Naive thymus-derived CD8-positive, alpha-beta T cell (primary cell): ENCODE data around the gene IL12RB2. TPM values are rescaled to one million over a fixed set of nuclear protein-coding genes. Genes with fewer than 3 reads are reported as not detected.
A peak's percentile ranks its signal among the peaks of the same experiment; 100 is the strongest.
"Not testable (repeated sequence)": the region's sequence is repeated elsewhere in the genome, so short reads cannot be mapped to it uniquely, and the experiment has no call there.

Experiments used
- ATAC-seq, 2 donors: fragments of 150-1000 bp; cut with Tn5 transposase in 1 of 2; sonication (Bioruptor Pico), chemical (Tn5 transposase) in 1 of 2; 1 replicate in 1 of 2; 2 replicates in 1 of 2; pipeline ENCODE4 v1.10.0; 2021; ENCODE audit warnings: mild to moderate bottlenecking in 2 of 2, moderate library complexity in 2 of 2
- POLR2A ChIA-PET: fragments of 350-600 bp; sonication (Branson Sonifier 250); formaldehyde crosslinking; loops from one replicate; lab custom pipeline; 2021; ENCODE audit warnings: antibody characterized with exemption; lab: Charles Lee
- DNase-seq, 10 donors: peaks; one replicate each; pipeline versions ENCODE4 v3.0.0 to v3.0.0-alpha.2; 2020 to 2022
- H3K27ac Mint-ChIP-seq, 10 donors: one replicate each; pipeline ENCODE4 v1.8.0; 2020 to 2022; ENCODE audit warnings: mild to moderate bottlenecking in 10 of 10, mixed read lengths in 10 of 10, moderate library complexity in 4 of 10, inconsistent platforms in 1 of 10
- H3K27me3 Mint-ChIP-seq, 5 donors: one replicate each; pipeline ENCODE4 v1.8.0; 2021 to 2022; ENCODE audit warnings: mixed read lengths in 5 of 5
- H3K36me3 Mint-ChIP-seq, 3 donors: one replicate each; pipeline ENCODE4 v1.8.0; 2020 to 2022; ENCODE audit warnings: mixed read lengths in 3 of 3, mild to moderate bottlenecking in 2 of 3, inconsistent platforms in 1 of 3
- H3K4me1 Mint-ChIP-seq, 4 donors: one replicate each; pipeline ENCODE4 v1.8.0; 2021 to 2022; ENCODE audit warnings: mixed read lengths in 4 of 4
- H3K4me3 Mint-ChIP-seq, 10 donors: one replicate each; pipeline ENCODE4 v1.8.0; 2020 to 2022; ENCODE audit warnings: mild to moderate bottlenecking in 10 of 10, mixed read lengths in 10 of 10, moderate library complexity in 6 of 10, inconsistent platforms in 1 of 10
- H3K9me3 Mint-ChIP-seq, 9 donors: one replicate each; pipeline ENCODE4 v1.8.0; 2020 to 2022; ENCODE audit warnings: mixed read lengths in 9 of 9, mild to moderate bottlenecking in 3 of 9, inconsistent platforms in 1 of 9, moderate library complexity in 1 of 9
- polyA plus RNA-seq, 3 donors: library from polyadenylated mRNA; unstranded; fragments of 300-500 nt; fragmentation: Illumina TruSeq; gene quantifications; one replicate each; pipeline ENCODE4 v1.2.3, GENCODE V29; 2021
- total RNA-seq, 8 experiments: library from RNA in 2 of 8; stranded (reverse) in 2 of 8; gene quantifications; one replicate each; pipeline ENCODE4 v1.2.3 and lab custom pipeline; 2021 to 2026

Gene IL12RB2
- total and polyA plus RNA-seq, 5 experiments from 2014 or later, result 0.11 to 0.52 (median 0.11) TPM; not detected in 2

DNA sequence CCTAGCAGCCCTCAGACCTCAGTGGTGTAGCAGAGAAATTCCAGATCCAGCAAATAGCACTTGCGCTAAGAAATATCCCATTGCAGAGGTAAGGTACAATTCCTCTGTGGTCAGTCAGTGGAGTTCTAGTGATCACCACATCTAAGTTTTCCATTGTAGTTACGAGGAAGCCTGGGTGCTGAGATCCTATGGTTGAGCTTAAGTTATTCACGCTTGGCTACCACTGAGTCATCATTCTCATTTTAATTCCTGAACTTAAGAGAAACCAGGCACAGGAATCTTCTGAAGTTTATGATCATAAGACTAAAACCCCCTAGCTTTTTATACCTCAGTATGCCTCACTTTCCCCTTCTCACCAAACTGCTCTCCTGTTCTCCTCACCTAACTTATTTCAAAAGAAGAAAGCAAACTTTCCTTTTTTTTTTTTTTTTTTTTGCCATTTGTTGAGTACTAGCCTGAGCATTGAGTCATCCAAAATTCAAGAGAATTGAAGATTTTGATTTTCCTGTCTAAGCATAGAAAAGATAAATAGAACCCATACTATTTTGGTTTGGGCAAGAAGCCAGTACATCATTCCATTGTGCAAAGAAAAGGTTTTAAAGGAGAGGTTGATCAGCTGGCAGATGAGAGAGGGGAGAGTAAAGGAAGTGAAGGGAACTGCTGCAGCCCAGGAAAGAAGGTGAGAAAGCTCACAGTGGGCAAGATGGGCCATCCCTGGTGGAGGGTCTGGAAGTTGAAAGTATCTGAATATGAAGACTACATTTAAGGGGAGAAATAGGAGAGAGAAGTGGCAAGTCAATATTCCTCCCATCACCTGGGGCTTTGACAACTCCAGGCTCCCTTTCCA lies 82.6 kb downstream of the IL12RB2 start:
- Mint-ChIP-seq H3K27ac (no peak overlapping the region), H3K4me1 (peaks cover 0 to 6% (median 1%) of the 10 kb centered on the region in 4 donors), H3K36me3 (peaks cover 4 to 25% (median 13%) of the 10 kb centered on the region in 3 donors), H3K9me3 (peaks cover 0 to 8% (median 6%) of the 10 kb centered on the region in 9 donors), H3K4me3 (no peak overlapping the region), H3K27me3 (no peaks in the 10 kb centered on the region)
- ATAC-seq (no peak), DNase-seq (no peak)
- POLR2A ChIA-PET, result no interaction called here

DNA sequence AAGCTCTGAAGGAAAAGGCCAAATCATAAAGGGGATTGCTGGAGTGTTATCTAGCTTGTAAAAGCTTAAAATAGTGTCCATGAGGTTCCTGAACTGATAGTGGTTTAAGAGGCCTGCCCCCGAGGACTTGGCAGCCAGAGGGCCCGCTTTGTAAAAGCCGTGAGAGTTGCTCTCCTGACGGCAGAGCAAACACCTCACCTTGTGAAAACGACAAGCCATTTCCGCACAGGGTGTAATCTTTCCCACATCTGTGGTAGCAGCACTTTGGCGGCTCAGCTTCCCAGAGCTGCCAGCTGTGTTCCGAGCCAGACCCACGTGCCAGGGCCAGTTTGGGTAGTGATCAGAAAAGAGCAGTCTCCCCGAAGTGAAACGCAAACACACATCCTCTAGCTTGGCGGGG lies 85.6 kb downstream of the IL12RB2 start:
- Mint-ChIP-seq H3K4me3 (peak overlapping the region in 1 of 10 donors; percentile 4), H3K36me3 (peaks cover 0 to 31% (median 8%) of the 10 kb centered on the region in 3 donors), H3K27me3 (no peaks in the 10 kb centered on the region), H3K9me3 (no peaks in the 10 kb centered on the region), H3K4me1 (peaks cover 0 to 6% (median 3%) of the 10 kb centered on the region in 4 donors), H3K27ac (peak overlapping the region in 2 of 10 donors; percentile 51 to 63)
- POLR2A ChIA-PET, result no interaction called here
- DNase-seq (no peak), ATAC-seq (no peak)

DNA sequence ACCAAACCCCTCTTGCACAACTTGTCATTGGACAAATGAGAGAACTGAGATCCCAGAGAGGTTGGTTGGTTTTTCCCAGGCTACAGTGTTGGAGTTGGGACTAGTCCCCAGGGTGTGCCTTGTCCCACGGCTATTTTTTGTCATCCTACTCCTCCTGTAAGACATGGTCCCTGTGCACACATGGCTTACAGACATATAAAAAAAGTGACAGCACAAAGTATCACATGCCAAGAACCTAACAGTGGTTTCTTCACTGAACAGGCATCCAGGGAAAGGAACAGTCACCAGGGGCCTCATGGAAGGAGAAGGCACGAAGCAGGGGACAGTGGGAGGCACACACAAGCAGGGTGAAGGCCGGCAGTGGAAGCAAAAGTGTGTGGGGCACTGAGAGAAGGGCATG lies 86.1 kb downstream of the IL12RB2 start:
- H3K27me3 Mint-ChIP-seq, result no peaks in the 10 kb centered on the region
- no peaks in the 10 kb centered on the region for H3K9me3 Mint-ChIP-seq
- POLR2A ChIA-PET, result no interaction called here
- peaks cover 0 to 6% (median 3%) of the 10 kb centered on the region in 4 donors for H3K4me1 Mint-ChIP-seq
- H3K36me3 Mint-ChIP-seq, result peaks cover 0 to 31% (median 8%) of the 10 kb centered on the region in 3 donors
- DNase-seq, result no peak
- H3K27ac Mint-ChIP-seq, result peak overlapping the region in 2 of 10 donors; percentile 29 to 42
- H3K4me3 Mint-ChIP-seq, result no peak overlapping the region
- ATAC-seq, result no peak

DNA sequence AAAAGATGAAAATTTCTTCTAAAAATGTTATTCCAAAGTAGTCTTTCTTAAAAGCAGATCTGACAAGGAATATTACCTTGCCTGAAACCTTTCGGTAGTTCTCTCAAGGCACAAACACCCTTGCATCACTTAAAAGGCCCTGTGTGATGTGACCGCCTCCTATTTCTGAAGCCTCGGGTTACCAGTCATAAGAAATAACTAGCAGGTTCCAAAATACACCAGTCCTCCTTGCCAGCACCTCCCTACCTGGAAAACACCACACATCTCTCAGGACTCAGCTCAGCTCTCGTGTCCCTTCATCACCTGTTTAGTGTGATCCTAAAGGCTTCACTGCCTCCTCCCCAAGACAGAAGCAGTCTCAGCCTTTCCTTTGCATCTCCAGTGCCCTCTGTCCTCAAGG lies 86.9 kb downstream of the IL12RB2 start:
- ATAC-seq (no peak), DNase-seq (no peak)
- Mint-ChIP-seq H3K9me3 (no peaks in the 10 kb centered on the region), H3K36me3 (peaks cover 0 to 31% (median 8%) of the 10 kb centered on the region in 3 donors), H3K27me3 (no peaks in the 10 kb centered on the region), H3K4me3 (no peak overlapping the region), H3K4me1 (peaks cover 0 to 6% (median 5%) of the 10 kb centered on the region in 4 donors), H3K27ac (no peak overlapping the region)
- POLR2A ChIA-PET, result no interaction called here

DNA sequence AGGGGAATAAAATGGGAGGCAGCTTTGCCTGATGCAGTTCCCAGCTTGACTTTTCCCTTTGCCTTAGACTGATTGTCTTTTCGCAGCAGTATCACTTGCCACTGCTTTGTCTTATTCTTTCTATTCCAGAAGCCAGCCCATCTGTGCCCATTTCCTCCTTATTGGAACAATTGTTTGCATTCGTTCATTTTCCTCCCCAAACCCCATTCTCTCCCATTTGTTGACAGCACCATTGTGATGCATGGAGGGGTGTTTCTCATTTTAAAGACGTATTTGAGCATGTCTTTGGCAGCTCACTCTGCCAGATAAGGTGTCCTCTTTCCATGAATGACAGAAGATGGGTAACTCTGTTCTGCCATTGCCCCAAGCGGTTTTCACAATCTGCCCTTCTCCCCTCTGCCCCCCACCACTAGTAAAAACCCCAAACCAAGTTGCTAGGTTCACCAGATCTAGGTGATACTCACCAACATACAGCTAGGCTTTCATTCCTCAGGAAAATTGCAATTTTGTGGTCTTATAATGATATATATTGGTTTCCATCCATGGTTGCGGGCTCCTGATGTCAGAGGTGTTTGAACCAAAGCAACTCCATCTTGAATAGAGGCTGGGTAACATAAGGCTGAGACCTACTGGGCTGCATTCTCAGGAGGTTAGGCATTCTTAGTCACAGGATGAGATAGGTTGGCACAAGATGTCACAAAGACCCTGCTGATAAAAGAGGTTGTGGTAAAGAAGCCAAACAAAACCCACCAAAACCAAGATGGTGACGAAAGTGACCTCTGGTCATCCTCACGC lies 91.7 kb downstream of the IL12RB2 start:
- POLR2A ChIA-PET, result no interaction called here
- ATAC-seq, result no peak
- no peak overlapping the region for H3K4me3 Mint-ChIP-seq
- H3K4me1 Mint-ChIP-seq, result peaks cover 0 to 4% (median 2%) of the 10 kb centered on the region in 4 donors
- H3K27ac Mint-ChIP-seq, result no peak overlapping the region
- H3K27me3 Mint-ChIP-seq, result no peaks in the 10 kb centered on the region
- DNase-seq, result no peak
- no peaks in the 10 kb centered on the region for H3K9me3 Mint-ChIP-seq
- peaks cover 0 to 8% (median 1%) of the 10 kb centered on the region in 3 donors for H3K36me3 Mint-ChIP-seq

DNA sequence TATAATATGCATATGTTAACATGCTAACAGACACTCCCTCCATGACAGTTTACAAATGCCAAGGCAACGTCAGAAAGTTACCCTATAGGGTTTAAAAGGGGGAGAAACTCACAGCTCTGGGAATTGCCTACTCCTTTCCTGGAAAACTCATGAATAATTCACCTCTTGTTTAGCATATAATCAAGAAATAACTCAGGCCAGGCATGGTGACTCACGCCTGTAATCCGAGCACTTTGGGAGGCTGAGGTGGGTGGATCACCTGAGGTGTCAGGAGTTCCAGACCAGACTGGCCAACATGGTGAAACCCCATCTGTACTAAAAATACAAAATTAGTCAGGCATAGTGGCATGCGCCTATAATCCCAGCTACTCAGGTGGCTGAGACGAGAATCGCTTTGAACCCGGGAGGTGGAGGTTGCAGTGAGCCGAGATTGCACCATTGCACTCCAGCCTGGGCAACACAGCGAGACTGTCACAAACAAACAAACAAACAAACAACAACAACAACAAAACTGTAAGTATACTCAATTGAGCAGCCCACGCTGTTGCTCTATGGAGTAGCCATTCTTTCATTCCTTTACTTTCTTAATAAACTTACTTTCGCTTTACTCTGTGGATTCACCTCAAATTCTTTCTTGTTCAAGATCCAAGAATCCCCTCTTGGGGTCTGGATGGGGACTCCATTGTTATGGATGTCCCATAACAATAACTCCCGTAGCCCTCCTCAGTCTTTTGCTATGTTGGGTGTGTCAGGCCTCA lies 92.5 kb downstream of the IL12RB2 start:
- H3K9me3 Mint-ChIP-seq, DNase-seq, ATAC-seq, POLR2A ChIA-PET, H3K36me3 Mint-ChIP-seq, H3K4me1 Mint-ChIP-seq, H3K4me3 Mint-ChIP-seq, H3K27me3 Mint-ChIP-seq: not testable (repeated sequence)
- peak overlapping the region in 2 of 10 donors; percentile 16 to 46 for H3K27ac Mint-ChIP-seq

DNA sequence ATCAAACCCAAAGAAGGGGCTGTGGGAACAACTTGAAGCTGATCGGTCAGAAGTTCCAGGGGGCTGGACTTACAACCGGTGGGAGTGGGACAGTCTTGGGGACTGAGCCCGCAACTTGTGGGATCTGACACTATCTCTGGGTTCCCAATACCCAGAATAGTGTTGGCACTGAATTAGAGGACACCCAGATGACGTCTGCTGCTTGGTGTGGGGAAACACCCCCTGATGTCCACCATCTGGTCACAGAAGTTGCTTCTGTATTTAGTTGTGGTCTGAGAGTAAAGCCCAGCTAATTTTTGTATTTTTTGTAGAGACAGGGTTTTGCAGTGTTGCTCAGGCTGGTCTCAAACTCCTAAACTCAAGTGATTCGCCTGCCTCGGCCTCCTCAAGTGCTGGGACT lies 93.8 kb downstream of the IL12RB2 start:
- H3K27me3 Mint-ChIP-seq, result no peaks in the 10 kb centered on the region
- no peak overlapping the region for H3K27ac Mint-ChIP-seq
- no peaks in the 10 kb centered on the region for H3K9me3 Mint-ChIP-seq
- no peak for ATAC-seq
- POLR2A ChIA-PET, result no interaction called here
- peaks cover 0 to 6% (median 2%) of the 10 kb centered on the region in 4 donors for H3K4me1 Mint-ChIP-seq
- no peak overlapping the region for H3K4me3 Mint-ChIP-seq
- DNase-seq, result no peak
- H3K36me3 Mint-ChIP-seq, result peaks cover 0 to 5% (median 0%) of the 10 kb centered on the region in 3 donors

DNA sequence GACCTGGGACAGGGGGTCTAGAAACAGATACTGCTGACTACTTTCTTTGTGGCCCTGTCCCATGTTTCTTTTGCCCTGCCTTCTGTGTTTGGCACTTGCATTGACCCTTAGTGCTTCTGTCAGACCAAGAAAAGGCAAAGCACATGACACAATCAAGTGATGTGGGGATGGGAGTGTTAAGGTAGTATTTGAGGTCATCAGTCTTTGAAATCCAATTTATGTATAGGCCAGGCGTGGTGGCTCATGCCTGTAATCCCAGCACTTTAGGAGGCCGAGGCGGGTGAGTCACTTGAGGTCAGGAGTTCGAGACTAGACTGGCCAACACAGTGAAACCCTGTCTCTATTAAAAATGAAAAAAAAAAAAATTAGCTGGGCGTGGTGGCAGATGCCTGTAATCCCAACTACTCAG lies 96.5 kb downstream of the IL12RB2 start:
- Mint-ChIP-seq H3K36me3 (no peaks in the 10 kb centered on the region), H3K27ac (peak overlapping the region in 4 of 10 donors; percentile 28 to 57 (median 43)), H3K27me3 (no peaks in the 10 kb centered on the region), H3K4me1 (peaks cover 0 to 4% (median 2%) of the 10 kb centered on the region in 4 donors), H3K4me3 (no peak overlapping the region), H3K9me3 (no peaks in the 10 kb centered on the region)
- DNase-seq (no peak), ATAC-seq (no peak)
- POLR2A ChIA-PET, result no interaction called here

DNA sequence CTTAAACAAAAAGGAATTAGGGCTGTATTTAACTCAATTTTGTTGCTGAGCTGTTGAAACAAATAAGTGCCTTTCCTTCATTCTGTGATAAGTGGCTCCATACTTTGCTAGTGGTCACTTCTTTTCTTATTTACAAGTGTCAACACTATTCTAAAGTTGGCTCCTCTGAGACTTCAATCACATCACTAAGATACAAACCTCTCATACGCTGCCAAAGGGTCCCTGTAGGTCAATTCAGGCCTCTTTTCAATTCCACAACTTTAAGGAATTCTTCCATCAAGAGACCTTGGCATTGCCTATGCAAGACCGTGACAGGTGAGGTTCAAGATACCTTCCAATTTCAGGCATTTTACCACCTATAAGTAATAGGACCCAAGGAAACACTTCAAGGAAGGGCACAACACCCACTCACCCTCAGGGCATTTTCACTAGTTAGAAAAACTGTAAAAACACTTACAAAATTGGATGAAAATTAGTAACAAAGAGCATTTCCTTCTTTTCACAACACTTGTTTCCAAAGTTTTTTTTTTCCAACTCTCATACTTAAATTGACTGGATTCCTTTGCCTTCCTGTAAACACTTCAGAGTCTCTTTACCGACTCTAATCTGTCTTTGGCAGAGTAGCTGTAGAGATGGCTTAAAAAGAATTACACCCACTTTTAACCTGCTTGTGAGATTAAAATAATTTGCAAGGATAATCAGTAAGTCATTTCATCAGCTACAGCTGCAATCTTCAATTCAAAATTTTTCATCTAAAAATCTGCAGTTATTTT lies 98.0 kb downstream of the IL12RB2 start:
- no peaks in the 10 kb centered on the region for H3K27me3 Mint-ChIP-seq
- peaks cover 0 to 14% (median 3%) of the 10 kb centered on the region in 3 donors for H3K36me3 Mint-ChIP-seq
- DNase-seq (no peak), ATAC-seq (no peak)
- POLR2A ChIA-PET, result no interaction called here
- H3K27ac Mint-ChIP-seq, result peak overlapping the region in 8 of 10 donors; percentile 19 to 79 (median 66)
- H3K4me3 Mint-ChIP-seq, result no peak overlapping the region
- no peaks in the 10 kb centered on the region for H3K9me3 Mint-ChIP-seq
- H3K4me1 Mint-ChIP-seq, result peaks cover 4 to 9% (median 7%) of the 10 kb centered on the region in 4 donors

DNA sequence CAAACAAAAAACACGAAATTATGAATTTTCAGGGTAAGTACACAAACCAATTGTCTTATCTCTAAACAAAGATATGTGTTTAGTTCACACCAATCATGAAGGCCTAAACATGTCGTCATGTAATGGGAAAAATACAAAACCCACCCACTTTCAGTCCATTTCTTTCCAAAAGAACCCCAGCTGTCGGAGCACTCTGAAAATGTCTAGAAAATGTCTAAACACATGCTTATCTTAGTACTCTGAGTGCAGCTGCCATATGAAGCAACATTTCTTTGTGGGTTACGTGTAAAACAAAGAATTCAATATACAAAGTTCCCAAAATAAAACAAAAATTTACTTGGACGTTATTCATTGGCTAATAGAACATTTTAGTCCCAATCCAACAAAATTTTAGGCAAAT lies 99.8 kb downstream of the IL12RB2 start:
- POLR2A ChIA-PET, result no interaction called here
- peak overlapping the region in 2 of 10 donors; percentile 3 to 60 for H3K27ac Mint-ChIP-seq
- no peak for DNase-seq

DNA sequence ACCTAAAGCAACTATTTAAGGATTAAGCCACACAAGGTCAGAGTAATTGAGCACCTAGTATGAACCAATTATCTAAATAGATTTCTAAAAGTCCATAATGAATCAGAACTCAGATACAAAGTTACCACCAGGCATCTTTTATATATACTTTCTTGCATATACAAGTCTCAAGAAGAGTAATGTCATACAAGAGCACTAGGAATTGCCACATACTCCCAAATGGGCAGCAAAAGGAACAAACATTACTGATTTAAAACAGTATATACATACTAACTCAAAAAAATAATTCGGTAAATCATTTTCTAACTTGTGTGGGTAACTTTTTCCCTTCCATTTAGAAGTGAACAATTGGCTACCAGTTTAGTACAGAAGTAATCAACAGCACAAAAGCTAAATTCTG lies 100.5 kb downstream of the IL12RB2 start:
- H3K9me3 Mint-ChIP-seq, result no peaks in the 10 kb centered on the region
- H3K4me1 Mint-ChIP-seq, result peaks cover 4 to 9% (median 8%) of the 10 kb centered on the region in 4 donors
- no peaks in the 10 kb centered on the region for H3K27me3 Mint-ChIP-seq
- H3K4me3 Mint-ChIP-seq, result no peak overlapping the region
- DNase-seq (no peak), ATAC-seq (no peak)
- peaks cover 0 to 36% (median 6%) of the 10 kb centered on the region in 3 donors for H3K36me3 Mint-ChIP-seq
- POLR2A ChIA-PET, result no interaction called here
- peak overlapping the region in 7 of 10 donors; percentile 4 to 61 (median 44) for H3K27ac Mint-ChIP-seq

More for the DNA sequence above, 99.8 kb downstream of the IL12RB2 start:
- Mint-ChIP-seq H3K4me1 (peaks cover 4 to 9% (median 7%) of the 10 kb centered on the region in 4 donors), H3K9me3 (no peaks in the 10 kb centered on the region), H3K4me3 (no peak overlapping the region), H3K27me3 (no peaks in the 10 kb centered on the region), H3K36me3 (peaks cover 0 to 31% (median 6%) of the 10 kb centered on the region in 3 donors)
- no peak for ATAC-seq

DNA sequence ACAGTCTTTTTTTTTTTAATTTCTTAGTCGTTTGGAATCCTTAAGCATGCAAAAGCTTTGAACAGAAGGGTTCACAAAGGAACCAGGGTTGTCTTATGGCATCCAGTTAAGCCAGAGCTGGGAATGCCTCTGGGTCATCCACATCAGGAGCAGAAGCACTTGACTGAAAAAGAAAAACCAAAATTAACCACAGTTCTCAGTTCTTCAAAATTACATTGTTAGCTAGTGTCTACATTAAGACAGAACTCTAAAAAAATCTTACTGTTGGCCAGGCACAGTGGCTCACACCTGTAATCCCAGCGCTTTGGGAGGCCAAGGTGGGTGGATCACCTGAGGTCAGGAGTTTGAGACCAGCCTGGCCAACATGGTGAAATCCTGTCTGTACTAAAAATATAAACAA lies 105.4 kb downstream of the IL12RB2 start:
- peaks cover 0 to 84% (median 24%) of the 10 kb centered on the region in 3 donors for H3K36me3 Mint-ChIP-seq
- H3K27ac Mint-ChIP-seq, result peak overlapping the region in 2 of 10 donors; percentile 6 to 27
- H3K4me3 Mint-ChIP-seq, POLR2A ChIA-PET, DNase-seq, H3K9me3 Mint-ChIP-seq, H3K27me3 Mint-ChIP-seq, ATAC-seq: not testable (repeated sequence)
- H3K4me1 Mint-ChIP-seq, result peaks cover 11 to 38% (median 23%) of the 10 kb centered on the region in 4 donors
